Measurements from ENCODE around the gene PLEKHM2. TPM values are rescaled to one million over a fixed set of nuclear protein-coding genes. Genes with fewer than 3 reads are reported as not detected.

Gene PLEKHM2
- total RNA-seq, 4 donors from 2014 or later = 51.3 to 61.6 (median 55.2) TPM

GRCh38 chr1:15660151-15660550 lies 24.0 kb upstream of the PLEKHM2 start:
- no peaks in the 10 kb centered on the region for H3K27me3 ChIP-seq
- WGBS = 95% methylated on average over 3 of the region's 3 CpGs
- DNase-seq (ENCODE audit: low spot score in 2 of 2) = no peak

DNA sequence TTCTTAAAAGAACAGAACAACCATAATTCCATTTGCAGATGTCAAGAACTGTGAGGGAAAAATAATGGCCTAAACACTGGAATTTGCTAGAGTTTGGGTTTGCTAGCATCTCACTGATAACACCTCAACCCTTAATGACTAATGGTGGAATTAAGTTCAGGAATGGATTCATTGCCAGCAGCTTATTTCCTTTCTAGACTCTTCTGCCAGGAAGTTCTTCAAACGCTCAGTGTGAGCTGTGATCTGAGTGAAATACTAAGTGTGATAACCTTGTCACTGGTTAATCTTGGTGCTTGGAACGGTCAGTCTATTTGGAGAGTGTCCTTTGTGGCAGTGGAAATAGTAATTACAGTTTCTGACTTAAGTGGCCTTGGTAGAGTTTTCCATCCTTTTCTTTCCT lies 21.6 kb upstream of the PLEKHM2 start:
- Histone ChIP-seq H3K27me3 (no peaks in the 10 kb centered on the region), H3K27ac (no peak overlapping the region), H3K36me3 (peaks cover 53% of the 10 kb centered on the region), H3K9me3 (no peaks in the 10 kb centered on the region), H3K4me3 (no peak overlapping the region), H3K4me1 (no peaks in the 10 kb centered on the region)
- 92% methylated on average over 2 of the region's 2 CpGs for WGBS
- no peak for DNase-seq (ENCODE audit: low spot score in 2 of 2)
- no peak for TF ChIP-seq POLR2AphosphoS5 (IDR thresholded peaks at IDR 0.05)
- TF ChIP-seq EP300 (IDR thresholded peaks at IDR 0.05) = no peak
- TF ChIP-seq, protein P1, sequence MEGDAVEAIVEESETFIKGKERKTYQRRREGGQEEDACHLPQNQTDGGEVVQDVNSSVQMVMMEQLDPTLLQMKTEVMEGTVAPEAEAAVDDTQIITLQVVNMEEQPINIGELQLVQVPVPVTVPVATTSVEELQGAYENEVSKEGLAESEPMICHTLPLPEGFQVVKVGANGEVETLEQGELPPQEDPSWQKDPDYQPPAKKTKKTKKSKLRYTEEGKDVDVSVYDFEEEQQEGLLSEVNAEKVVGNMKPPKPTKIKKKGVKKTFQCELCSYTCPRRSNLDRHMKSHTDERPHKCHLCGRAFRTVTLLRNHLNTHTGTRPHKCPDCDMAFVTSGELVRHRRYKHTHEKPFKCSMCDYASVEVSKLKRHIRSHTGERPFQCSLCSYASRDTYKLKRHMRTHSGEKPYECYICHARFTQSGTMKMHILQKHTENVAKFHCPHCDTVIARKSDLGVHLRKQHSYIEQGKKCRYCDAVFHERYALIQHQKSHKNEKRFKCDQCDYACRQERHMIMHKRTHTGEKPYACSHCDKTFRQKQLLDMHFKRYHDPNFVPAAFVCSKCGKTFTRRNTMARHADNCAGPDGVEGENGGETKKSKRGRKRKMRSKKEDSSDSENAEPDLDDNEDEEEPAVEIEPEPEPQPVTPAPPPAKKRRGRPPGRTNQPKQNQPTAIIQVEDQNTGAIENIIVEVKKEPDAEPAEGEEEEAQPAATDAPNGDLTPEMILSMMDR (IDR thresholded peaks at IDR 0.05) = no peak
- no peak for TF ChIP-seq POLR2A (IDR thresholded peaks at IDR 0.05)

More at GRCh38 chr1:15660151-15660550, 24.0 kb upstream of the PLEKHM2 start:
- Histone ChIP-seq H3K4me3 (no peak overlapping the region), H3K9me3 (no peaks in the 10 kb centered on the region), H3K27ac (no peak overlapping the region), H3K36me3 (peaks cover 75% of the 10 kb centered on the region), H3K4me1 (no peaks in the 10 kb centered on the region)
- TF ChIP-seq EP300 (IDR thresholded peaks at IDR 0.05) (no peak), POLR2AphosphoS5 (IDR thresholded peaks at IDR 0.05) (no peak), POLR2A (IDR thresholded peaks at IDR 0.05) (no peak)
- TF ChIP-seq, protein P1 (IDR thresholded peaks at IDR 0.05) = no peak

GRCh38 chr1:15663925-15664324 lies 20.2 kb upstream of the PLEKHM2 start:
- H3K27ac ChIP-seq = no peak overlapping the region
- H3K36me3 ChIP-seq = peaks cover 40% of the 10 kb centered on the region
- TF ChIP-seq POLR2AphosphoS5 (IDR thresholded peaks at IDR 0.05) = no peak
- 97% methylated on average over 3 of the region's 3 CpGs for WGBS
- no peaks in the 10 kb centered on the region for H3K9me3 ChIP-seq
- no peak for DNase-seq (ENCODE audit: low spot score in 2 of 2)
- no peak overlapping the region for H3K4me3 ChIP-seq
- no peaks in the 10 kb centered on the region for H3K4me1 ChIP-seq
- H3K27me3 ChIP-seq = no peaks in the 10 kb centered on the region

DNA sequence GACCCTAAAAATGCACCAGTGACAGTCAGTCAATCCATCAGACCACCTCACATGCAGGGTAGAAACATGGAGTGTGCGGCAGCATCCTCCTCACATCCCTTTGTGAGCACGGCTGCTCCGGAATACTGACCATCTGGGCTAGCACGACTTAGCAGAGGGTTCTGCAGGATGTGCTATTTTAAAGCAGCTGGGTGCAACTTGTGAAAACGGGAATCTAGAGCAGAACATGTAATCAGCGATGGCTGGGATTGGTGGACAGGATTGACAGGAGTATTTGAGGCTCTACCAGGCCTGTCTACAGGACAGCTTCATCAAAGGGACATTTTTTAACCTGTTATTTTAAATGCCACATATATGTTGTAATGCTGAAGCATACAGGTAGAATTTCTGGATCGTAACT lies 16.8 kb upstream of the PLEKHM2 start:
- H3K27me3 ChIP-seq = no peaks in the 10 kb centered on the region
- H3K36me3 ChIP-seq = peaks cover 5% of the 10 kb centered on the region
- no peak for TF ChIP-seq POLR2AphosphoS5 (IDR thresholded peaks at IDR 0.05)
- no peak for TF ChIP-seq EP300 (IDR thresholded peaks at IDR 0.05)
- no peak for TF ChIP-seq POLR2A (IDR thresholded peaks at IDR 0.05)
- TF ChIP-seq, protein P1 (IDR thresholded peaks at IDR 0.05) = no peak
- H3K4me3 ChIP-seq = no peak overlapping the region
- no peaks in the 10 kb centered on the region for H3K4me1 ChIP-seq
- 84% methylated on average over 7 of the region's 7 CpGs for WGBS
- H3K27ac ChIP-seq = no peak overlapping the region
- no peaks in the 10 kb centered on the region for H3K9me3 ChIP-seq
- DNase-seq (ENCODE audit: low spot score in 2 of 2) = no peak

DNA sequence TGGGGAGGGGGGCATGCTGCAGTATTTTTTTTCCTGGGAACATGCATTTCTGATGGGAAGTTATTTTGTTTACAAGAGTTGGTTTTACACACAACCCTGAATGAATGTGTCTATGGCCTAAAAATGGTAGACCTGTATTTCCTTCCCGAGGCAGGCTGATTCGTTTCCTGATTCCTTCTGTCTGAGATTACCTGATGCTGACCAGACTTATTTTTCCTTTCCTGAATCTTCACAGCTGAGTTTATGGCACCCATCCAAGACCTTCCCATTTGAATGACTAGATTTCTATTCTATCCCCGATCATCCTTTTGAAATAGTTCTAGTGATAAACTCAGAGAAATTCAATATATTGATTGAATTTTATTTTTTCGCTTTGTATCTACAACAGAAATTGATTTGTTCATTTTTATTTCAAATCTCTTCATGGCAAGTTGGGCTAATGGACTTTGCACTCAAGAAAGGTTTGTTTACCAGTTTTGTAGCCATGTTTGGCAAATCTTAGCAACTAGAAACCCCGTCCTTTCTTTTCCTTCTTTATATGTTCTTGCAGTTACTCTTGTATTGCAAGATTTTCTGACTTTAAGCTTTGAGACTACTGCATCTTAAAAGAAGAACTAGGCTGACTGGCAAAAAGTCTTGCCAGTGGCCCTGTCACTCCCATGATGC lies 15.9 kb upstream of the PLEKHM2 start:
- Histone ChIP-seq H3K27me3 (no peaks in the 10 kb centered on the region), H3K27ac (no peak overlapping the region), H3K36me3 (peaks cover 2% of the 10 kb centered on the region), H3K9me3 (no peaks in the 10 kb centered on the region), H3K4me1 (no peaks in the 10 kb centered on the region), H3K4me3 (no peak overlapping the region)
- 81% methylated on average over 5 of the region's 5 CpGs for WGBS
- no peak for DNase-seq (ENCODE audit: low spot score in 2 of 2)
- TF ChIP-seq POLR2A (IDR thresholded peaks at IDR 0.05) (no peak), POLR2AphosphoS5 (IDR thresholded peaks at IDR 0.05) (no peak), EP300 (IDR thresholded peaks at IDR 0.05) (no peak)
- TF ChIP-seq, protein P1 (IDR thresholded peaks at IDR 0.05) = no peak

All from suprapubic skin (tissue), 4 donors.